ENCODE measurements around the gene PPIG.
"Not testable (repeated sequence)": the region's sequence is repeated elsewhere in the genome, so short reads cannot be mapped to it uniquely, and the experiment has no call there.

Gene PPIG

GRCh38 chr2:169664978-169665930 lies 81.1 kb downstream of the PPIG start:
- no peak for DNase-seq

GRCh38 chr2:169667583-169667982 lies 83.4 kb downstream of the PPIG start:
- no peak for DNase-seq

- no peak for DNase-seq
Measured at GRCh38 chr2:169670215-169670651, 86.1 kb downstream of the PPIG start.

GRCh38 chr2:169670937-169671336 lies 86.8 kb downstream of the PPIG start:
- DNase-seq, result no peak

GRCh38 chr2:169672406-169672805 lies 88.3 kb downstream of the PPIG start:
- no peak for DNase-seq

- no peak for DNase-seq
Measured at GRCh38 chr2:169673106-169673505, 89.0 kb downstream of the PPIG start.

GRCh38 chr2:169673921-169674320 lies 89.8 kb downstream of the PPIG start:
- DNase-seq, result no peak

- DNase-seq, result no peak
Measured at GRCh38 chr2:169676357-169676756, 92.2 kb downstream of the PPIG start.

GRCh38 chr2:169676850-169677249 lies 92.7 kb downstream of the PPIG start:
- DNase-seq, result no peak

GRCh38 chr2:169683054-169683424 lies 98.9 kb downstream of the PPIG start:
- DNase-seq, result no peak

GRCh38 chr2:169683425-169684134 lies 99.4 kb downstream of the PPIG start:
- no peak for DNase-seq

GRCh38 chr2:169684135-169684565 lies 100.0 kb downstream of the PPIG start:
- no peak for DNase-seq

GRCh38 chr2:169684712-169685111 lies 100.6 kb downstream of the PPIG start:
- DNase-seq, result not testable (repeated sequence)

- not testable (repeated sequence) for DNase-seq
Measured at GRCh38 chr2:169686825-169687224, 102.7 kb downstream of the PPIG start.

GRCh38 chr2:169687943-169688342 lies 103.8 kb downstream of the PPIG start:
- DNase-seq, result not testable (repeated sequence)

- DNase-seq, result no peak
Measured at GRCh38 chr2:169690958-169691357, 106.8 kb downstream of the PPIG start.
